ENCODE measurements around the gene TTF1.

GRCh38 chr9:132410642-132411041, 4.0 kb upstream of the TTF1 start:
- no peak for TF ChIP-seq CTCF (IDR thresholded peaks at IDR 0.05)
- no peak for TF ChIP-seq ZBTB21 (CRISPR knock-in tag; IDR thresholded peaks at IDR 0.05; ENCODE audit: borderline replicate concordance)
- TF ChIP-seq, protein P1, sequence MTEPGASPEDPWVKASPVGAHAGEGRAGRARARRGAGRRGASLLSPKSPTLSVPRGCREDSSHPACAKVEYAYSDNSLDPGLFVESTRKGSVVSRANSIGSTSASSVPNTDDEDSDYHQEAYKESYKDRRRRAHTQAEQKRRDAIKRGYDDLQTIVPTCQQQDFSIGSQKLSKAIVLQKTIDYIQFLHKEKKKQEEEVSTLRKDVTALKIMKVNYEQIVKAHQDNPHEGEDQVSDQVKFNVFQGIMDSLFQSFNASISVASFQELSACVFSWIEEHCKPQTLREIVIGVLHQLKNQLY (CRISPR knock-in tag; IDR thresholded peaks at IDR 0.05), result no peak
- no peak for TF ChIP-seq ZNF121 (CRISPR knock-in tag; IDR thresholded peaks at IDR 0.05)
- TF ChIP-seq CREB1 (CRISPR knock-in tag; IDR thresholded peaks at IDR 0.05), result no peak
- TF ChIP-seq ETV6 (CRISPR knock-in tag; IDR thresholded peaks at IDR 0.05), result no peak
- TF ChIP-seq, protein P2, sequence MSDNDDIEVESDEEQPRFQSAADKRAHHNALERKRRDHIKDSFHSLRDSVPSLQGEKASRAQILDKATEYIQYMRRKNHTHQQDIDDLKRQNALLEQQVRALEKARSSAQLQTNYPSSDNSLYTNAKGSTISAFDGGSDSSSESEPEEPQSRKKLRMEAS (CRISPR knock-in tag; IDR thresholded peaks at IDR 0.05), result no peak

Data from WTC11 (cell line).